Measurements from ENCODE around the gene VSNL1.
A peak's percentile ranks its signal among the peaks of the same experiment; 100 is the strongest.

Gene VSNL1

GRCh38 chr2:17540093-17540812 is at the start of gene VSNL1:
Gene VSNL1 (plus strand): TSS chr2:17540696. CDS start chr2:17592075, 51,379 bp downstream.
- peak; percentile 96 for DNase-seq

DNA sequence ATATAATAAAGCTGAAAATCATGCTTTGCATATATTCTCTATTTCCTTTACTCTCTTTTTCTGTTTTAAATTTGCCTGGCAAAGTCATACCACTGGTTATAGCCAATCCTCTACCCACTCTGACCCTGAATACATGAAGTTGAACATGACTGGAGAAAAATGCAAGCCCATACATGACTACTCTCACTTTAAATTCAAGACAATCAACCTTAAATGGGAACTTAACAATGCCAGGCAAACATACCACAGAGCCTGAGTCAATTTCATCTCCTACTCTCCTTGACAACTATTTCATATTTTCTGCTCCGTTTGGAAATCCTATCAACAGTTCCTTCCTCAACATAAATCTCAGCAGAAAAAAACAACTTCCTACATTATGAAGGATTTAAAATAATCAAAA is 44.9 kb upstream of the VSNL1 start:
- no peak for DNase-seq

- DNase-seq, result no peak
Observed at GRCh38 chr2:17497718-17498117, 42.8 kb upstream of the VSNL1 start.

GRCh38 chr2:17506736-17507616 is 33.5 kb upstream of the VSNL1 start:
- DNase-seq, result no peak

DNA sequence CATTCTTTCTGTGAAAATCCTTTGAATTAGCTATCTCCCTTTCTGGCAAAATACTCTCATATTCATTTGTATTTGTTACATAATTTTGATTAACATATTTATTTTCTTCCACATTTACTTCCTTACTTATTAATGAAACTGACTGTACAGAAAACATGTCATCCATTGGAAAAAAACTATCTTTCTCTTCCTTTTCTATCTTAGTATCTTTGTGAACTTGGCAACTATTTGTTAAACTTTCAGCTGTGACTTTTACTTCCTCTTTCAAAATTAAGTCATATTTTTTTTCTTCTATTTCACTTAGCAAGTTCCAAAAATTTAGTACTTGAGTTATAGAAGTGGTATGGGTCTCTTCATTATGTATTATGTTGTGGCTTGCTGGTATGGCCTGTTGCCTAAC is 24.8 kb upstream of the VSNL1 start:
- no peak for DNase-seq

DNA sequence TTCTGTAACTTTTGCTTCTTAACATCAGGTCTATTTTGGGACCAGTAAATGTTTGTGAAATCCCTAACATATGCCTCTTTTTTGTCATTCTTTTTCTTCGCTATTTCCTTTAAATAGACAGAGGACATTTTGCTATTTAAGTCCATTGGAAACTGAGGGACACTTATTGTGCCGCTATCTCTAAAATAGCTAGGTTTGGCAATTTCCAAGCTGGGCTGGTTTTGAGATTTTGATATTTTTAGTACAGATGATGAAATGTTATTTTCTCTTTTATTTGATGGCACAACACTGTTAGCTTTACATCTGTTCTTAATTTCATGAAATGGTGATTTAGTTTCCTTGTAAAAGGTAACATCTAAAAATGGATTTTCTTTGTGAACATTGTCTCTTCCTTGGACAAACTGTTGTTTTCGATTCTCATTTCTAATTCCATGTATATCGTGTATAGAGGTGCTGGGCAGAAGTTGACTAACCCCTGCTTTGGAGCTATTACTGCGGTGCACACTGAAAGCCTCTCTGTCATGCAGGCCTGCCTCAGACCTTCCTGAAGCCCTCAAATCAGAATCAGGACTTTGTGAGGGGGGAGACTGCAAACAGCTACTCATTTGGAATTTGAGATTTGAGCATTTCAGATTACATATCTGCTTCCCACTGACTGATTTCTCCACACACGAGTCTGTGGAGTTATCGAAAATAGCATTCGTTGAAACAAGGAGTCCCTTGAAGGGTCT is 22.9 kb upstream of the VSNL1 start:
- DNase-seq, result no peak

DNA sequence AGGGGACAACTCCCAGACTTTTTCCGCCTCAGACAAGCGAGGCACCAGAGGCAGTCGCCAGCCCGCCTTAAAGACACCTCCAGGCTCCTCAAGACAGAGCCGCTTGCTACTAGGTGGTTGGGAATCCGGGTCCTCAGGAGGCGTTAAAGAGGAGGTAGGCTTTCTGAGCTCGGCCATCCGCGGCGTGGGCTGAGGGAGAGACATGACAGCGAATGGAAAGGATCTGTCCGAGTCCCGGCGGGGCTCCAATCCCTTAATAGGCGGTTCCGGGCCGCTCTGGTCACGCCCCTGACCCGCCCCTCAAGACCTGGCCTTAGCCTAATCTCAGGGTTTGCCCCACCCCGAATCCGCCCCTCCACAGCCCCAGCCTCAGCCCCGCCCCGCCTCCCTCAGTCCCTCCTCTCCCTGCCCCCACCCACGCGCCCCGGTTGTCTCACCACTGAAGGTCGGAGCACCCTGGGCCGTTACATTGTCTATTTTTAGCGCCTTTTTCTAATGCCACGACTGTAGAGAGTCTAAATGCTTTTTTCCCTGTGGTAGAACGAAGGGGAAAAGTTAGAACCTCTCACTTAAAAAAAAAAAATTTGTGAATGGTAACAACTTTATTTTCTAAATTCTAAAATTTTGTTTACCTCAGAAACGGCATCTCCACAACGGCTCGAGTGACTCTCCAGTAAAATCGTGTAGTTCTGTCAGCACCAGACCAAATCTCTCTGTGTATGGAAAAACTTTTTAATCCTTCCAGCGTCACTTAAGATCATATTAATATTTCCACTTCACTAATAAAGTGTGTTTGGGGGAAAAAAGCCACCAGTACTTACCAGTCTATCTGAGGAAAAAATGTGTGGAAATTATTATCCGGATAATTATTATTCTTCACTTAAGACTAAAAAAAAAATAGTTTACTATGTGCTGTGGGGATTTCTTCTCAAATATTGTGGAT is 22.0 kb upstream of the VSNL1 start, which contains the start of gene RAD51AP2:
Gene RAD51AP2, minus strand, starts transcription at position 229 of the 943 bp plus-strand sequence. Its CDS starts 25 bp downstream, at position 204.
- DNase-seq, result peak; percentile 92

GRCh38 chr2:17519486-17519885 is 21.0 kb upstream of the VSNL1 start:
- DNase-seq, result no peak

GRCh38 chr2:17520761-17521160 is 19.7 kb upstream of the VSNL1 start:
- DNase-seq, result no peak

GRCh38 chr2:17521621-17522020 is 18.9 kb upstream of the VSNL1 start:
- DNase-seq, result no peak

GRCh38 chr2:17522303-17522702 is 18.2 kb upstream of the VSNL1 start:
- no peak for DNase-seq

GRCh38 chr2:17529771-17530170 is 10.7 kb upstream of the VSNL1 start:
- DNase-seq, result no peak

- DNase-seq, result no peak
Observed at GRCh38 chr2:17533546-17533945, 7.0 kb upstream of the VSNL1 start.

DNA sequence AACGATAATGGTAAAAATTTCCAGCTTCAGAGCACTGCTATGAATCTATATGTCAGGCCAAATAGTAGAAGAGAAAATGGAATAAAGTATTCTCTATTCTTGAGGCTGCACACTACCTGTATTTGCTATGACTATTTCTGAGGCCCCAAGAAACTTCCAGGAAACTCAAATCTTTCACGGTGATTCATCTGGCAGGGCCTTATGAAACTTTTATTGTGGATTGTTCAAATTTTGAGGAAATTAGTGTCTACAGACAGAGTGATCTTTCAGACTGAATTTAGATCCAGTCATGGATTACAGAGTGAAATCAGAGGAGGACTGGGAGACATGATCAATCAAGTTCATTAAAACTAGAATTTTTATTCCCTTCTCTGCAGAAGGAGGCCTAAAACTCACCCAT is 4.1 kb upstream of the VSNL1 start:
- no peak for DNase-seq

DNA sequence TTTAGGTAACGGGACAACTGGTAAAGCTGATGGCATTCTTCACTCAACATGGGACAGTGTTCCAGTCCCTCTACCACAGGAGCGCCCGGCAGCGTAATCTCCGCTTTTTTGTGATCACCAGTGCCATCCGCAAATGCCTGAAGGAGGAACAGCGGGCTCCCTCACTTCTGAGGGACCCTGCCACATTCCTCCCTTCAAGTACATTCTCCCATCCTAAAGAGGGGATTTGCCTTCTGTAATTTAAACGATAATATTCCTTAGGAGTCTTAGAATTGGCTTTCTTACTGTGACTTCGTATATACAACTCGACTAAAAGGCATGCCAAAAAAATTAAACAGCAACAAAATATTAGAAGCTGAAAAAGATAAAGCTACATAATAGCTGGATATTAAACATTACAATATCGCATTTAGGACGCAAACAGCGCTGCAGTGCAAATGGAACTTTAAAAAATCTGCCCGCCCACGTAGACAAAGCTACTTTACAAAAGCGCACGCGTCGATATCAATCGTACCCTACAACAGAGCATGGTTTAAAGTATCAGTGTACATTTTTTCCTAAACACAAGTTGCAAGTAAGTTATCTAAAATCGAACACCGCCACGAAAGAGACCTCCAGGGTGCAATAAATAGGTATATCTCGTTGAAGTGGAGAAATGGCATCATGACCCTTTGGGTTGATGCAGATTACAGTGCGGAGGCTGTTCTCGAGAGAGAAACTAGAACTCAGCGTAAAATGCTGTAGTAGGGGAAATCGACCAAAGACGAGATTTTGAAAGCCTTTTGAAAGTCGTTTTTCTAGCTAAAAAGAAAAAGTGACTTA is 2.3 kb upstream of the VSNL1 start:
- DNase-seq, result peak; percentile 40

DNA sequence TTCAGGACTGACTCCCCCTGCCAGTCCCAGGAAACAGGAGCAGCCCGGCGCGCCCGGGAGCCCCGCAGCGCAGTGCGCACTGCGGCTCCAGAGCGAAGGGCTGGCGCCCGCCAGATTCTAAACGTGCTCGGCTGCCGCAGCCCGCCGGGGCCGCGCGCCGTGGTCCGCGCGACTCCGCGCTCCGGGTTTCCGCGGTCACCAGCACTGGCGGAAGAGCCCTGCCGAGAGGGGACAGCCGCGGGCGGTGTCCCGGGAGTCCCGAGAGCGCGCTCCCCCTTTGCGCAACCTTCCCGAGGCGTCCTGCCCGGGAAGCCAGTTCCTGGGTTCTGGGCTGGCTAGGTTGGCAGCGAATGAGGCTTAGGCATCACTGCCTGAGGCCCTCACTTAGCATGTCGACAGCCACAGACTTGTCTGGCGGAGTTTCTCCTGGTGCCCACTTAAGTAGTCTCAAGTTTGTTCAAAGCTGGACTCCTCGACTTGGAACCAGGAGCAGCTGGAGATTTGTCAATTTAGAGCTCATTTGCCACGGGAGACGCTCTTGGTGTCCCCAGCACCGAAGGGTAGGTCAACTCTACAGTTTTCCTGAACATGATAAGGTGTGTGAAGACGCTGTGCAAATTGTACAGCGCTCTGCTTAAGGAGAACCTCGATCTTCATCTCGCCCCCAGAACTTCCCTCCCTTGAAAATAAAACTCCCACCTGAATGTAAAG is 1.5 kb upstream of the VSNL1 start:
- peak; percentile 85 for DNase-seq

DNA sequence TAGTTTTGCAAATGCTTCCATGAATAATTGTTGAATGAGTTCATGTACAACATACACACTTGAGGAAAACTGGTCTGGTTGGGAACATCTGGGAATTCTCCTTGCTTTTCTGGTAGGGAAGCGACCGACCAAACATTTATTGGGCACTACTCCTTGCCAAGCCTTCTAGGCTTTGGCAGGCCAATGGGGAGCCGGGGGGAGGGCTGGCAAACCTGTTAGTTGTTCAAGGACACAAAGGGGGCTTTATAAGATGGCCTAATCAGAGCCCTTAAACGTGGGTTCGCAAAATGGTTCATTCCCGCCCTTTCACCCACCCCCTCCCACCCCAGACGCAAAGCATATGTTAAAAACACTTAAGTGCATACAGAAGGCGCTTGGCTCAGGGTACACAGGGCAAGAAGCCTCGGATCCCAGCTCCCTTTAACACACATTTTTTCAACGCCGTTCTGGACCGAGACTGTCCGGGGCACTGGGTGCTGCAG is 844 bp upstream of the VSNL1 start:
- peak; percentile 75 for DNase-seq

DNA sequence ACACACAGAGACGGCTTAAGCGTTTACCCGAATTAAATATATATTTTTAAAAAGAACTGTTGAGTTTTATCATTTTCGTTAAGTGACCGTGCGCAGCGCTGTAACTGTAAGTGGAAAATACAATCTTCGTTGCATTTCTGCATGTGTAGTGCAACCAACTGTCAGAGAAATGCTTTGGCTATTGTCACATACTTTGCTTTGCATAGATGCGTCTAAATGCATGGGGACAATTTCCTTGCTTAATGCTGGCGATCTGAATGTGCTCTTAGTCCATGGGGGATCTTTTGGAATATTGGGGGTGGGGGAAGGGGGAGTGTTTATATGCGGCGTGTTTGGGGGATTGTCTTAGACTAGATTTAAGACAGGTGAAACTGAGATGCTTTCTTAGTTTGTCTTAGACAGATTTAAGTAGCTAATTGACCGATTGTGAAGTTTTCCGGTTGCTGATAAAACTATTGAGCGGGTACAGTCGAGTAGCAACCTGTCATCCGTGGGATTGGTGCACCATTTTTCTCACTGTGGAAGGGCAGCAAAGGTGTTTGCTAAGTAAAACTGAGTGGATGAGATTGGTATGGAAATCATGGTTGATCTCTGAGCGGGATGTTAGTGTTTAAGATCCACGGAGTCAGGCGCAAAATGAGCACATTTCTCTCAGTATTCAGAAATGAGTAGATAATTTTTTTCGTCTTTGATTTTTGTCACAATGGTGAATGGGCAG is 476 bp downstream of the VSNL1 start:
- DNase-seq, result no peak

DNA sequence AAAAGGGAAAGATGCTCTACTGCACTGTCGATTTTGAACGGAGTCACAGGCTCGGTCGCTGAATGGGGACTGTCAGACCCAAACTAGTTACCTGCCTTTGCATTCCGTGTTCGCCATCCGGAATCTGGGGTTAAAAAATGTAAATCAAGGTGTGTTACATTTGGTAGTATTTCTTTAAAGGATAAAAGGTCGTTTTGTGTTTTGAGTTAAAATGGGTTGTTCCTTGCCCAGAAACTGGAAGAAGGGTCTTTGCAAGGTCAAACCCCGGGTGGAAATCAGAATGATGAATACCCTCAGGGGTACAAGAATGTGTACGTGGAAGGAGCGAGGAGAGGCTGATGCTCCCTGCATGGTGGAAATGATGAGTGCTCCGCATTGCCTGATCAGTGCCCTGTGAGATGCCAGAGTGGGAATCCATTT is 1.0 kb downstream of the VSNL1 start:
- DNase-seq, result no peak

GRCh38 chr2:17542471-17542870 is 2.0 kb downstream of the VSNL1 start:
- no peak for DNase-seq

Data from left hindlimb (tissue), 1 donor.